ENCODE results near the gene GAS2L2.

GAS2L2 gene

GRCh38 chr17:35786941-35787432, 33.9 kb upstream of the GAS2L2 start:
- Histone ChIP-seq H3K36me3 (replicated peaks; ENCODE audit: low read depth, low read length) (no peaks in the 10 kb centered on the region), H3K4me2 (ENCODE audit: low read length) (no peak overlapping the region), H4K20me1 (ENCODE audit: insufficient read depth, low read length) (no peaks in the 10 kb centered on the region), H3K79me2 (ENCODE audit: low read length) (no peaks in the 10 kb centered on the region), H3K9ac (ENCODE audit: low read length) (no peak overlapping the region), H3K4me1 (ENCODE audit: low read length) (no peaks in the 10 kb centered on the region), H3K9me3 (ENCODE audit: insufficient read depth, low read length) (no peaks in the 10 kb centered on the region), H3K4me3 (ENCODE audit: low read length) (no peak overlapping the region), H2AFZ (ENCODE audit: low read depth, low read length) (no peak overlapping the region), H3K27me3 (ENCODE audit: low read depth, low read length) (peaks cover 49% of the 10 kb centered on the region), H3K27ac (ENCODE audit: low read length) (no peak overlapping the region)
- TF ChIP-seq EZH2phosphoT487 (IDR thresholded peaks at IDR 0.05; ENCODE audit: low read depth) (no peak), CTCF (IDR thresholded peaks at IDR 0.05; ENCODE audit: low read depth, low read length) (no peak)

GRCh38 chr17:35784895-35785294, 31.9 kb upstream of the GAS2L2 start:
- no peak overlapping the region for H3K9ac ChIP-seq (ENCODE audit: low read length)
- no peaks in the 10 kb centered on the region for H3K9me3 ChIP-seq (ENCODE audit: insufficient read depth, low read length)
- H3K4me1 ChIP-seq (ENCODE audit: low read length): no peaks in the 10 kb centered on the region
- peaks cover 47% of the 10 kb centered on the region for H3K27me3 ChIP-seq (ENCODE audit: low read depth, low read length)
- no peaks in the 10 kb centered on the region for H3K79me2 ChIP-seq (ENCODE audit: low read length)
- no peak overlapping the region for H3K4me2 ChIP-seq (ENCODE audit: low read length)
- no peak overlapping the region for H3K27ac ChIP-seq (ENCODE audit: low read length)
- no peak overlapping the region for H3K4me3 ChIP-seq (ENCODE audit: low read length)
- TF ChIP-seq CTCF (IDR thresholded peaks at IDR 0.05; ENCODE audit: low read depth, low read length) (no peak), EZH2phosphoT487 (IDR thresholded peaks at IDR 0.05; ENCODE audit: low read depth) (no peak)
- H2AFZ ChIP-seq (ENCODE audit: low read depth, low read length): no peak overlapping the region
- H4K20me1 ChIP-seq (ENCODE audit: insufficient read depth, low read length): no peaks in the 10 kb centered on the region
- H3K36me3 ChIP-seq (replicated peaks; ENCODE audit: low read depth, low read length): no peaks in the 10 kb centered on the region

GRCh38 chr17:35780950-35781349, 27.9 kb upstream of the GAS2L2 start:
- TF ChIP-seq EZH2phosphoT487 (IDR thresholded peaks at IDR 0.05; ENCODE audit: low read depth): no peak
- Histone ChIP-seq H4K20me1 (ENCODE audit: insufficient read depth, low read length) (no peaks in the 10 kb centered on the region), H3K9ac (ENCODE audit: low read length) (no peak overlapping the region), H3K79me2 (ENCODE audit: low read length) (no peaks in the 10 kb centered on the region), H3K9me3 (ENCODE audit: insufficient read depth, low read length) (no peaks in the 10 kb centered on the region), H2AFZ (ENCODE audit: low read depth, low read length) (no peak overlapping the region), H3K36me3 (replicated peaks; ENCODE audit: low read depth, low read length) (no peaks in the 10 kb centered on the region), H3K4me1 (ENCODE audit: low read length) (no peaks in the 10 kb centered on the region), H3K4me3 (ENCODE audit: low read length) (no peak overlapping the region), H3K4me2 (ENCODE audit: low read length) (no peak overlapping the region), H3K27ac (ENCODE audit: low read length) (no peak overlapping the region), H3K27me3 (ENCODE audit: low read depth, low read length) (peaks cover 61% of the 10 kb centered on the region)

GRCh38 chr17:35778641-35779196, 25.7 kb upstream of the GAS2L2 start:
- Histone ChIP-seq H3K36me3 (replicated peaks; ENCODE audit: low read depth, low read length) (no peaks in the 10 kb centered on the region), H3K4me1 (ENCODE audit: low read length) (no peaks in the 10 kb centered on the region), H2AFZ (ENCODE audit: low read depth, low read length) (no peak overlapping the region), H3K27me3 (ENCODE audit: low read depth, low read length) (peaks cover 59% of the 10 kb centered on the region), H3K27ac (ENCODE audit: low read length) (no peak overlapping the region), H3K4me3 (ENCODE audit: low read length) (no peak overlapping the region), H4K20me1 (ENCODE audit: insufficient read depth, low read length) (no peaks in the 10 kb centered on the region), H3K79me2 (ENCODE audit: low read length) (no peaks in the 10 kb centered on the region), H3K9me3 (ENCODE audit: insufficient read depth, low read length) (no peaks in the 10 kb centered on the region), H3K9ac (ENCODE audit: low read length) (no peak overlapping the region), H3K4me2 (ENCODE audit: low read length) (no peak overlapping the region)
- TF ChIP-seq EZH2phosphoT487 (IDR thresholded peaks at IDR 0.05; ENCODE audit: low read depth): no peak

GRCh38 chr17:35775583-35775982, 22.5 kb upstream of the GAS2L2 start:
- H3K9me3 ChIP-seq (ENCODE audit: insufficient read depth, low read length): no peaks in the 10 kb centered on the region
- H2AFZ ChIP-seq (ENCODE audit: low read depth, low read length): no peak overlapping the region
- H3K4me2 ChIP-seq (ENCODE audit: low read length): no peak overlapping the region
- no peak overlapping the region for H3K4me3 ChIP-seq (ENCODE audit: low read length)
- H3K4me1 ChIP-seq (ENCODE audit: low read length): no peaks in the 10 kb centered on the region
- H4K20me1 ChIP-seq (ENCODE audit: insufficient read depth, low read length): no peaks in the 10 kb centered on the region
- no peaks in the 10 kb centered on the region for H3K36me3 ChIP-seq (replicated peaks; ENCODE audit: low read depth, low read length)
- H3K27ac ChIP-seq (ENCODE audit: low read length): no peak overlapping the region
- H3K27me3 ChIP-seq (ENCODE audit: low read depth, low read length): peaks cover 49% of the 10 kb centered on the region
- TF ChIP-seq CTCF (IDR thresholded peaks at IDR 0.05; ENCODE audit: low read depth, low read length): no peak
- no peak for TF ChIP-seq EZH2phosphoT487 (IDR thresholded peaks at IDR 0.05; ENCODE audit: low read depth)
- no peak overlapping the region for H3K9ac ChIP-seq (ENCODE audit: low read length)
- H3K79me2 ChIP-seq (ENCODE audit: low read length): no peaks in the 10 kb centered on the region
